ENCODE results near the gene GM2A. TPM values are rescaled to one million over a fixed set of nuclear protein-coding genes. Genes with fewer than 3 reads are reported as not detected.
"Not testable (repeated sequence)": the region's sequence is repeated elsewhere in the genome, so short reads cannot be mapped to it uniquely, and the experiment has no call there.

GM2A gene
- polyA plus RNA-seq, 12 donors, result 17.8 to 36.2 (median 25.8) TPM; not detected in 1

GRCh38 chr5:151250346-151251000 lies 2.5 kb upstream of the GM2A start:
- DNase-seq, result no peak

- DNase-seq, result no peak
Measured at GRCh38 chr5:151251001-151251551, 1.9 kb upstream of the GM2A start.

- DNase-seq, result no peak
Measured at GRCh38 chr5:151251621-151252020, 1.4 kb upstream of the GM2A start.

- DNase-seq, result no peak
Measured at GRCh38 chr5:151253605-151253950, 593 bp downstream of the GM2A start.

- no peak for DNase-seq
Measured at GRCh38 chr5:151254556-151254955, 1.6 kb downstream of the GM2A start.

GRCh38 chr5:151254990-151255389 lies 2.0 kb downstream of the GM2A start:
- DNase-seq, result not testable (repeated sequence)

GRCh38 chr5:151255621-151256286 lies 2.8 kb downstream of the GM2A start:
- DNase-seq, result no peak

- no peak for DNase-seq
Measured at GRCh38 chr5:151257731-151258181, 4.8 kb downstream of the GM2A start.

- DNase-seq, result no peak
Measured at GRCh38 chr5:151258201-151258611, 5.2 kb downstream of the GM2A start.

- DNase-seq, result no peak
Measured at GRCh38 chr5:151258816-151259215, 5.8 kb downstream of the GM2A start.

GRCh38 chr5:151259931-151260330 lies 6.9 kb downstream of the GM2A start:
- DNase-seq, result no peak

GRCh38 chr5:151262532-151262931 lies 9.5 kb downstream of the GM2A start:
- DNase-seq, result no peak

- no peak for DNase-seq
Measured at GRCh38 chr5:151264113-151264512, 11.1 kb downstream of the GM2A start.

GRCh38 chr5:151267491-151268260 lies 14.7 kb downstream of the GM2A start:
- no peak for DNase-seq

GRCh38 chr5:151270599-151270998 lies 17.6 kb downstream of the GM2A start:
- DNase-seq, result no peak

- DNase-seq, result no peak
Measured at GRCh38 chr5:151271336-151271735, 18.4 kb downstream of the GM2A start.

GRCh38 chr5:151274666-151275065 lies 21.7 kb downstream of the GM2A start:
- no peak for DNase-seq

GRCh38 chr5:151275803-151276202 lies 22.8 kb downstream of the GM2A start:
- DNase-seq, result no peak

- DNase-seq, result no peak
Measured at GRCh38 chr5:151278845-151279244, 25.9 kb downstream of the GM2A start.

- no peak for DNase-seq
Measured at GRCh38 chr5:151280443-151280842, 27.5 kb downstream of the GM2A start.

- no peak for DNase-seq
Measured at GRCh38 chr5:151281001-151281639, 28.1 kb downstream of the GM2A start.
